Measurements from ENCODE around the gene PARP3.

Gene PARP3

GRCh38 chr3:51967384-51968169 lies 25.4 kb downstream of the PARP3 start, which contains the start of gene PCBP4:
Gene PCBP4, minus strand, starts transcription at chr3:51967454. Its CDS starts 6,214 bp downstream, at chr3:51961240.
- DNase-seq = no peak

- no peak for DNase-seq
These were observed 26.1 kb downstream of the PARP3 start for GRCh38 chr3:51968170-51968775.

GRCh38 chr3:51968883-51969678 lies 26.9 kb downstream of the PARP3 start:
- DNase-seq = no peak

GRCh38 chr3:51969841-51970240 lies 27.7 kb downstream of the PARP3 start:
- no peak for DNase-seq

GRCh38 chr3:51970606-51971300 lies 28.6 kb downstream of the PARP3 start:
- no peak for DNase-seq

GRCh38 chr3:51971350-51971749 lies 29.2 kb downstream of the PARP3 start:
- DNase-seq = no peak

GRCh38 chr3:51974277-51974962 lies 32.3 kb downstream of the PARP3 start:
- DNase-seq = no peak

- DNase-seq = peak; percentile 63 to 77
These were observed 33.0 kb downstream of the PARP3 start, which contains the start of gene ABHD14A for GRCh38 chr3:51974963-51975851. Gene ABHD14A, plus strand, starts transcription at chr3:51975064. Its CDS starts 72 bp downstream, at chr3:51975136.

- peak; percentile 75 to 90 for DNase-seq
These were observed 33.8 kb downstream of the PARP3 start for GRCh38 chr3:51975852-51976549.

- no peak for DNase-seq
These were observed 35.4 kb downstream of the PARP3 start for GRCh38 chr3:51977446-51978142.

- no peak for DNase-seq
These were observed 36.0 kb downstream of the PARP3 start for GRCh38 chr3:51978143-51978502.

- no peak for DNase-seq
These were observed 38.1 kb downstream of the PARP3 start for GRCh38 chr3:51980253-51980652.

GRCh38 chr3:51982352-51982837 lies 40.2 kb downstream of the PARP3 start:
- no peak for DNase-seq

GRCh38 chr3:51982838-51983577 lies 40.8 kb downstream of the PARP3 start, which contains the start of gene ACY1:
Gene ACY1, plus strand, starts transcription at chr3:51983535. Its CDS starts 530 bp downstream, at chr3:51984065.
- DNase-seq = peak; percentile 89 to 95

- no peak for DNase-seq
These were observed 41.6 kb downstream of the PARP3 start for GRCh38 chr3:51983578-51984268.

- DNase-seq = no peak
These were observed 42.1 kb downstream of the PARP3 start for GRCh38 chr3:51984269-51984647.

- DNase-seq = no peak
These were observed 42.9 kb downstream of the PARP3 start for GRCh38 chr3:51985063-51985462.
